Choroid plexus epithelial cell (primary cell): ENCODE data around the gene PRMT7.

Experiments
- DNase-seq: peaks from one replicate; pipeline ENCODE4 v3.0.0-alpha.2; 2010; ENCODE audit warnings: low read depth
- H3K4me3 ChIP-seq: 2 replicates; pipeline ENCODE4 v1.5.1; 2011; ENCODE audit warnings: low read depth, mild to moderate bottlenecking, control low read depth, low read length, moderate library complexity
- TF ChIP-seq, protein P1 (sequence below): conservative IDR thresholded peaks from 2 replicates; pipeline ENCODE4 v1.5.1; 2011; ENCODE audit warnings: low read depth, mild to moderate bottlenecking, control low read depth, inconsistent platforms, low read length, moderate library complexity

The PRMT7 gene

DNA sequence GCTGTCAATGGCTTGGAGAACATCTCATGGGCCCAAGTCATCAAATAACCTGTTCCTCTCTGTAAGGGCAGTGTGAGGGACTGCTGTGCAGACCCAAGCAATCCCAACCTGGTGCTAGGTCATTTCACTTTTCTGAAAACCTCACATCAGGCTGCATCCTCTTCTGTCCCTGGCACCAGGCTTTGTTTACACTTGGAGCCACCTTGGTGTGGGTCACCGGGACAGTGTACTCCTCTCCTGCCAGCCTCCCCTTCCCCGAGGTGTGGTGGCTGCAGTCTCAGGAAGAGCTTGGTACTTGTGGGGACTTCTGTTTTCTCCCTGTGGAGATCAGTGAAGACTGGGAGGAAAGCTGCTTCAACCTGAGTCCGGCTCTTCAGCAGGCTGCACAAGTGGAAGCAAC is 12.5 kb upstream of the PRMT7 start:
- no peak overlapping the region for H3K4me3 ChIP-seq
- DNase-seq, result no peak
- TF ChIP-seq, protein P1, sequence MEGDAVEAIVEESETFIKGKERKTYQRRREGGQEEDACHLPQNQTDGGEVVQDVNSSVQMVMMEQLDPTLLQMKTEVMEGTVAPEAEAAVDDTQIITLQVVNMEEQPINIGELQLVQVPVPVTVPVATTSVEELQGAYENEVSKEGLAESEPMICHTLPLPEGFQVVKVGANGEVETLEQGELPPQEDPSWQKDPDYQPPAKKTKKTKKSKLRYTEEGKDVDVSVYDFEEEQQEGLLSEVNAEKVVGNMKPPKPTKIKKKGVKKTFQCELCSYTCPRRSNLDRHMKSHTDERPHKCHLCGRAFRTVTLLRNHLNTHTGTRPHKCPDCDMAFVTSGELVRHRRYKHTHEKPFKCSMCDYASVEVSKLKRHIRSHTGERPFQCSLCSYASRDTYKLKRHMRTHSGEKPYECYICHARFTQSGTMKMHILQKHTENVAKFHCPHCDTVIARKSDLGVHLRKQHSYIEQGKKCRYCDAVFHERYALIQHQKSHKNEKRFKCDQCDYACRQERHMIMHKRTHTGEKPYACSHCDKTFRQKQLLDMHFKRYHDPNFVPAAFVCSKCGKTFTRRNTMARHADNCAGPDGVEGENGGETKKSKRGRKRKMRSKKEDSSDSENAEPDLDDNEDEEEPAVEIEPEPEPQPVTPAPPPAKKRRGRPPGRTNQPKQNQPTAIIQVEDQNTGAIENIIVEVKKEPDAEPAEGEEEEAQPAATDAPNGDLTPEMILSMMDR, result no peak

DNA sequence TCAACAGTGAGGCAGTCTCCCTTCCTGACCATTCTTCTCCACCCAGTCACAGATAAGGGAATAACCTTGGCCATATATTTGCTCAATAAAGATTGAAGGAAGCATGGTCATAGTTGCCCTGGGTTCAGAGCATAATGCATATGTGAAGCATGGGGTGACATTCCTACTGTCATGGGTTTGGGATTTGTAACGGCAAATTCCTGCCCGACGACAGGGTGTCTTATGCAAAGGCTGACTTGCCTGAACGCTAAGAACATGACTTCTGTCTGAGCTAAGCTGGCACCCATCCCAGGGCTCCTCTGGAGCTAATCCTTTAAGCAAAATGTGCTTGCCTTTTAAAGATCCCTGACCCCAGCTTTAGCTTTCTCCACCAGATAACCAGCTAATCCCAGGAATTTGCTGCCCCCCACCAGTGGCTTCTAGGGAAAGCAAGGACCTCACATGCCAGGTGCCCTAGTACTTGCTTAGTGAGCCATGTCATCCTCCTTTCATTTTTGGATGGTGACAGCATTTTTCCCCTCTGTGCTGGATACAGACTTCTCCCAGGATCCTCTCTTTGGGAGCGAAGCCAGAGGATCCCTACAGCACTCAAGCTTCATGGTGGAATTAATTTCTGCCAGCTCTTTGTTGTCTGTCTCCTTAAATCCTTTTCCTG is 11.8 kb upstream of the PRMT7 start:
- DNase-seq, result peak; percentile 71
- H3K4me3 ChIP-seq, result no peak overlapping the region
- TF ChIP-seq, protein P1, result no peak

DNA sequence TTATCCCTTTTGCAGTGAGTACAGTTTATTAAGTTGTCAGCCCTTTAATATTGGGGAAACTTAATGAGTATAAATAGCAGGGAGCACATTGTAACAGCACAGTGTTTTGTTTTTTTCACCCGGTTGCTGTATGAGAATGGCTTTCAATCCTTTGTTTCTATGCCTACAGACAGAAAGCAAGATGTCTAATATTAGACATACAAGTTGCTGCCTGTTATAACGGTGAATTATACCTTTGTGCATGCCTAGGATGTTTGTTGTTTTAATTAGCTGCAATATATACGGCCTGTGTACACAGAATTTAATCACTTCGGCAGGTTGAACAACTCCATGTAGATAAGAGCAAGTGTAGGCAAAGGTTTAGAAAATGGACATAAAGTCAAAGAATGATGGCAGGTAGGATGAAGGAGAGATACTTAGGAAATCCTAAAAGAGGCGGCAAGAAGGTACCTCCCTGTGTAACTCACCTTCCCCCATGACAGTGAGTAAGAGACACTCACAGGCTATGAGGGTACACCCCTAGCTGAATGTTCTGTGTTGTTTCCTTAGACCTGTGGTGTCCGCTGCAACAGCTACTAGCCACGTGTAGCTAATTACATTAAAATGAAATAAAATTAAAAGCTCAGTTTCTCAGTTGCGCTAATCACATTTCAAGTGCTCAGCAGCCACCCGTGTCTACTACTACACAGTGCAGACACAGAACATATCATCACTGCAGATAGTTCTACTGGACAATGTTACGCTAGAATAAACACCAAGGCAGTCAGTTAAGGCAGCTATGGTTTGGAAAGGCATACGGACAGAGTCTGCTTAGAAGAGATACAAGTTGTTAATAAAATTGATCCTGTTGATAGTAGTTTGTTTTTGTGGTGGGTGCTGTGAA is 11.0 kb upstream of the PRMT7 start:
- H3K4me3 ChIP-seq, result no peak overlapping the region
- TF ChIP-seq, protein P1, result no peak
- DNase-seq, result no peak

DNA sequence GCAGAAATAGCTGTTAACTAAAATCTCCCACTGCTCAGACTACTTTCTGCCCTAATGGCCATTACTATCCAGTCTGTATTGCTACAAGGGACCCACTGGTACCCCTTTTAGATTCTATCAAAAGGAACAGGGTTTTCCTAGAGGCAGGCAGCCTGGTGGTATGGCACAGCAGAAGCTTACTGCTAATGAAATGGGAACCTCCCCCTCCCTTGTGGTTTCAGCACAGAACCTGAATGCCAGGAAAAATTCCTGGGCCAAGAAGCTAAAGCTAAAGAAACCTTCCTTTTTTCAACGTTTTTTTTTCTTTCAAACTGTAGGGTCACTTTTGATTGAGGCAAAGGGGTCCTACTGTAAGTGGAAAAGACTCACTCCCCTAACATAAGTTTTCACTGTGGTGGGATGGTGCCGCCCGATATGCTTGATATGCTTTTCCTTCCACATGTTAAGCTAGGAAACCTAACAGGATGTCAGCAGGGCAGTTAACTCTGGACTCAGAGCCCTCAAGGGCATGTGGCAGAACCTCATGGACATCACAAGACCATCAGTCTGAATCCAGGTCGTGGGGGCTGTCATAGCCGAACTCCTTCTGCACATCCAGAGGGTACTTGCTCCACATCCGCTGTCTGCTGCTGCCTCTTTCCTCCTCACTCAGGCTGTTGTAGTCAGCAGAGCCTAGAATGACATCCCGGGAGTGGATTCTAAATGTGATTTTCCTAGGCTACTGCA is 9.9 kb upstream of the PRMT7 start:
- peak; percentile 39 for DNase-seq
- TF ChIP-seq, protein P1, result no peak
- H3K4me3 ChIP-seq, result no peak overlapping the region

DNA sequence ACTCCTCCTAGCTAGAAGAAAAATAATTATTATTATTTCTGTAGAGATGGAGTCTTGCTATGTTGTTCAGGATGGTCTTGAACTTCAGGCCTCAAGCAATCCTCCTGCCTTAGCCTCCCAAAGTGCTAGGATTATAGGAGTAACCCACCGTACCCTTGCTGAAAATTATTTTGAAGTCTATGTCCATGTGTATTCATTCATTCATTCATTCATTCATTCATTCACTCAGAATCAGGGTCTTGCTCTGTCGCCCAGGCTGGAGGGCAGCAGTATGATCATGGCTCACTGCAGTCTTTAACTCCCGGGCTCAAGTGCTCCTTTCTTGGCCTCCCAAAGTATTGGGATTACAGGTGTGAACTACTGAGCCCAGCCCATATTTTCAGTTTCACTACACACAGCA is 4.2 kb upstream of the PRMT7 start:
- TF ChIP-seq, protein P1, result no peak
- DNase-seq, result no peak
- no peak overlapping the region for H3K4me3 ChIP-seq

DNA sequence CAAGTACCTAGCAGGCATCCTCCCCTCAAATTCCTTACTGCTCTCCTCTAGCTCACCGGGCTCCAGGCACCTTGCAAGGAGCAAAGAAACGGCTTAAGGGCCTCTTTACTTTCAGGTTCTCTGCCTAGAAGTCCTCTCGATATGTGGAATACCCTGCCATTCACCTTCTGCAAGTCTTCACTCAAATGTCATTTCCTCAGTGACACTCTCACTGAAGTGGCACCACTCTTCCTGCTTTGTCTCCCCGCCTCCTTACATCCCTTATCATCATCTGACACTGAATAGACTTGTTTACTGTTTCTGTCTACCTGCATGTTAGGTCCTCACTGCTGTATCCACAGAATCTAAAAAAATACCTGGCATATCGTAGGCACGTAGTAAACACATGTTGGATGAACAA is 1.0 kb upstream of the PRMT7 start:
- DNase-seq, result no peak
- H3K4me3 ChIP-seq, result peak overlapping the region; percentile 98
- TF ChIP-seq, protein P1, result no peak
